Activated CD4-positive, alpha-beta T cell treated with anti-CD3 and anti-CD28 coated beads, Interleukin-2, amount 10 ng/mL, durations not matched to agents 24 days and 14 days (primary cell): ENCODE measurements around the gene RELA. TPM values are rescaled to one million over a fixed set of nuclear protein-coding genes. Genes with fewer than 3 reads are reported as not detected.

Experiments
- total RNA-seq: library from RNA; stranded (reverse); gene quantifications from 2 replicates; pipeline ENCODE4 v1.2.3, GENCODE V29; 2022

RELA gene
- total RNA-seq, 1 donor from 2014 or later = 98.2 TPM

Other genes starting within 250 kb of the RELA start
- 410 and 411 TPM in 2 replicates for gene NEAT1, start 240.1 kb downstream of the RELA start, total RNA-seq
- gene MALAT1, start 163.9 kb downstream of the RELA start, total RNA-seq = 5,198 and 5,435 TPM in 2 replicates
- 94.2 and 95.8 TPM in 2 replicates for gene SCYL1, start 137.8 kb downstream of the RELA start, total RNA-seq
- gene LTBP3, start 104.6 kb downstream of the RELA start, total RNA-seq = 94.9 and 96.9 TPM in 2 replicates
- gene ZNRD2, start 92.4 kb downstream of the RELA start, total RNA-seq = 83.3 and 83.4 TPM in 2 replicates
- gene FAM89B, start 90.4 kb downstream of the RELA start, total RNA-seq = 39.1 and 42.4 TPM in 2 replicates
- gene EHBP1L1, start 86.9 kb downstream of the RELA start, total RNA-seq = 167 and 173 TPM in 2 replicates
- gene KCNK7, start 67.1 kb downstream of the RELA start, total RNA-seq = 0.69 and 1.3 TPM in 2 replicates
- gene MAP3K11, start 48.7 kb downstream of the RELA start, total RNA-seq = 89.1 and 90.7 TPM in 2 replicates
- 52.0 and 55.1 TPM in 2 replicates for gene PCNX3, start 47.1 kb downstream of the RELA start, total RNA-seq
- gene SIPA1, start 24.8 kb downstream of the RELA start, total RNA-seq = 118 and 125 TPM in 2 replicates
- gene KAT5, start 49.3 kb upstream of the RELA start, total RNA-seq = 71.6 and 72.3 TPM in 2 replicates
- 86.4 and 100.0 TPM in 2 replicates for gene RNASEH2C, start 57.9 kb upstream of the RELA start, total RNA-seq
- gene AP5B1, start 118.1 kb upstream of the RELA start, total RNA-seq = 20.1 and 21.1 TPM in 2 replicates
- gene OVOL1, start 124.1 kb upstream of the RELA start, total RNA-seq = 0.07 TPM in 1 of 2 replicates, not detected in the other
- gene SNX32, start 171.0 kb upstream of the RELA start, total RNA-seq = 1.2 and 2.1 TPM in 2 replicates
- 1,047 and 1,065 TPM in 2 replicates for gene CFL1, start 195.3 kb upstream of the RELA start, total RNA-seq
- 77.4 and 80.5 TPM in 2 replicates for gene MUS81, start 197.5 kb upstream of the RELA start, total RNA-seq
- gene EFEMP2, start 209.9 kb upstream of the RELA start, total RNA-seq = 8.4 and 9.1 TPM in 2 replicates
- gene CTSW, start 216.9 kb upstream of the RELA start, total RNA-seq = 4.9 and 7.5 TPM in 2 replicates
- 91.0 and 95.7 TPM in 2 replicates for gene FIBP, start 225.6 kb upstream of the RELA start, total RNA-seq
- 62.2 and 62.5 TPM in 2 replicates for gene CCDC85B, start 227.8 kb upstream of the RELA start, total RNA-seq
- gene FOSL1, start 237.5 kb upstream of the RELA start, total RNA-seq = 32.1 and 32.9 TPM in 2 replicates